ENCODE results near the gene ZMAT3. TPM values are rescaled to one million over a fixed set of nuclear protein-coding genes. Genes with fewer than 3 reads are reported as not detected.

ZMAT3 gene
- 22.8 and 35.5 TPM in 2 replicates for total RNA-seq

GRCh38 chr3:179071323-179072099 lies at the start of gene ZMAT3:
Gene ZMAT3 (minus strand): TSS chr3:179071809. CDS start chr3:179067752, 4,057 bp downstream.

Other genes with a start within 250 kb of the ZMAT3 start
- gene PIK3CA, start 76.5 kb upstream of the ZMAT3 start, total RNA-seq = 25.6 and 26.0 TPM in 2 replicates
- gene KCNMB3, start 179.3 kb upstream of the ZMAT3 start, total RNA-seq = 0.71 and 1.1 TPM in 2 replicates

Data from smooth muscle cell of bladder (primary cell).